H9 (cell line): ENCODE measurements around the gene DISC1. TPM values are rescaled to one million over a fixed set of nuclear protein-coding genes. Genes with fewer than 3 reads are reported as not detected.

Source experiments
- DNase-seq: peaks from one replicate; pipeline ENCODE4 v3.0.0-alpha.2; 2017
- H2AFZ ChIP-seq: one replicate; pipeline ENCODE4 v1.6.1; 2013; ENCODE audit warnings: mild to moderate bottlenecking, low read length, control low read depth, moderate library complexity
- H2AK5ac ChIP-seq: 2 replicates; pipeline ENCODE4 v1.6.1; 2013; ENCODE audit warnings: low read length, control low read depth, mixed read lengths; ENCODE audit not compliant: insufficient read length
- H2BK120ac ChIP-seq: one replicate; pipeline ENCODE4 v1.6.1; 2013; ENCODE audit warnings: low read depth, mild to moderate bottlenecking, low read length, control low read depth, inconsistent platforms; ENCODE audit not compliant: poor library complexity, severe bottlenecking
- H2BK12ac ChIP-seq: 2 replicates; pipeline ENCODE4 v1.6.1; 2013; ENCODE audit warnings: low read length, control low read depth, mixed read lengths, low read depth; ENCODE audit not compliant: insufficient read length
- H2BK15ac ChIP-seq: 2 replicates; pipeline ENCODE4 v1.6.1; 2013; ENCODE audit warnings: low read depth, low read length, control low read depth
- H2BK20ac ChIP-seq: one replicate; pipeline ENCODE4 v1.6.1; 2013; ENCODE audit warnings: low read depth, mild to moderate bottlenecking, low read length, control low read depth, inconsistent platforms; ENCODE audit not compliant: poor library complexity, severe bottlenecking
- H2BK5ac ChIP-seq: 2 replicates; pipeline ENCODE4 v1.6.1; 2013; ENCODE audit warnings: low read length, control low read depth, mixed read lengths; ENCODE audit not compliant: insufficient read length
- H3K14ac ChIP-seq: 2 replicates; pipeline ENCODE4 v1.6.1; 2013; ENCODE audit warnings: low read length, control low read depth; ENCODE audit not compliant: insufficient read depth
- H3K18ac ChIP-seq: 2 replicates; pipeline ENCODE4 v1.6.1; 2013; ENCODE audit warnings: low read depth, mild to moderate bottlenecking, mixed read lengths, low read length, control low read depth; ENCODE audit not compliant: insufficient read length
- H3K23ac ChIP-seq: 2 replicates; pipeline ENCODE4 v1.6.1; 2013; ENCODE audit warnings: low read length, control low read depth, mixed read lengths, low read depth; ENCODE audit not compliant: insufficient read length
- H3K23me2 ChIP-seq: 2 replicates; pipeline ENCODE4 v1.6.1; 2013; ENCODE audit warnings: low read depth, mild to moderate bottlenecking, mixed read lengths, low read length, control low read depth; ENCODE audit not compliant: insufficient read length, poor library complexity, severe bottlenecking
- H3K27ac ChIP-seq: 2 replicates; pipeline ENCODE4 v1.5.1; 2013; ENCODE audit warnings: low read length, control low read depth, mixed read lengths, low read depth; ENCODE audit not compliant: insufficient read length
- H3K27me3 ChIP-seq: 2 replicates; pipeline ENCODE4 v1.6.1; 2013; ENCODE audit warnings: low read length, control low read depth, inconsistent platforms; ENCODE audit not compliant: insufficient read depth
- H3K4ac ChIP-seq: 2 replicates; pipeline ENCODE4 v1.6.1; 2013; ENCODE audit warnings: low read depth, mild to moderate bottlenecking, control low read depth, inconsistent platforms, low read length, moderate library complexity
- H3K4me1 ChIP-seq: 2 replicates; pipeline ENCODE4 v1.6.1; 2013; ENCODE audit warnings: low read length, control low read depth, inconsistent platforms; ENCODE audit not compliant: insufficient read depth
- H3K4me2 ChIP-seq: 2 replicates; pipeline ENCODE4 v1.6.1; 2013; ENCODE audit warnings: low read length, control low read depth, mixed read lengths; ENCODE audit not compliant: insufficient read length, insufficient read depth
- H3K56ac ChIP-seq: 2 replicates; pipeline ENCODE4 v1.6.1; 2013; ENCODE audit warnings: low read depth, mild to moderate bottlenecking, mixed read lengths, low read length, control low read depth; ENCODE audit not compliant: insufficient read length
- H3K79me1 ChIP-seq: 2 replicates; pipeline ENCODE4 v1.6.1; 2013; ENCODE audit warnings: low read depth, mild to moderate bottlenecking, moderate library complexity, low read length, control low read depth, inconsistent platforms; ENCODE audit not compliant: insufficient read depth, poor library complexity, severe bottlenecking
- H3K79me2 ChIP-seq: 2 replicates; pipeline ENCODE4 v1.6.1; 2013; ENCODE audit warnings: low read length, control low read depth, inconsistent platforms; ENCODE audit not compliant: insufficient read depth
- H3K9ac ChIP-seq: 2 replicates; pipeline ENCODE4 v1.6.1; 2013; ENCODE audit warnings: low read length, control low read depth, mixed read lengths; ENCODE audit not compliant: insufficient read length; ENCODE audit errors: extremely low read depth
- H3K9me3 ChIP-seq: one replicate; pipeline ENCODE4 v1.6.1; 2013; ENCODE audit warnings: low read depth, low read length, inconsistent platforms; ENCODE audit not compliant: control insufficient read depth
- H3T11ph ChIP-seq: one replicate; pipeline ENCODE4 v1.6.1; 2013; ENCODE audit warnings: mild to moderate bottlenecking, low read length, control low read depth, inconsistent platforms
- H4K20me1 ChIP-seq: one replicate; pipeline ENCODE4 v1.6.1; 2013; ENCODE audit not compliant: control insufficient read depth, insufficient read length, insufficient read depth
- H4K5ac ChIP-seq: 2 replicates; pipeline ENCODE4 v1.6.1; 2013; ENCODE audit warnings: low read depth, mild to moderate bottlenecking, mixed read lengths, low read length, control low read depth; ENCODE audit not compliant: insufficient read length
- H4K8ac ChIP-seq: replicated peaks from 2 replicates; pipeline ENCODE4 v1.6.1; 2013; ENCODE audit warnings: low read length, control low read depth, mixed read lengths, low read depth; ENCODE audit not compliant: insufficient read length
- H4K91ac ChIP-seq: 2 replicates; pipeline ENCODE4 v1.6.1; 2013; ENCODE audit warnings: low read depth, mild to moderate bottlenecking, moderate library complexity, mixed read lengths, low read length, control low read depth; ENCODE audit not compliant: insufficient read length
- H3K27ac Mint-ChIP-seq, 3 experiments: 2 replicates in 2 of 3; 3 replicates in 1 of 3; pipeline ENCODE4 v1.8.0; 2020 to 2021; ENCODE audit warnings: mixed read lengths in 3 of 3, mild to moderate bottlenecking in 1 of 3, moderate library complexity in 1 of 3
- H3K27me3 Mint-ChIP-seq: 2 replicates; pipeline ENCODE4 v1.8.0; 2021; ENCODE audit warnings: low read depth, mild to moderate bottlenecking, moderate library complexity, mixed read lengths
- H3K36me3 Mint-ChIP-seq, 3 experiments: 2 replicates in 2 of 3; 3 replicates in 1 of 3; pipeline ENCODE4 v1.8.0; 2020 to 2021; ENCODE audit warnings: low read depth in 3 of 3, mixed read lengths in 3 of 3; ENCODE audit not compliant: insufficient read depth in 1 of 3
- H3K4me1 Mint-ChIP-seq, 2 experiments: 2 replicates each; pipeline ENCODE4 v1.8.0; 2020; ENCODE audit warnings: mixed read lengths in 2 of 2
- H3K4me3 Mint-ChIP-seq, 2 experiments: 2 replicates in 1 of 2; 3 replicates in 1 of 2; pipeline ENCODE4 v1.8.0; 2020 to 2021; ENCODE audit warnings: mild to moderate bottlenecking in 2 of 2, mixed read lengths in 2 of 2, moderate library complexity in 1 of 2
- H3K9me3 Mint-ChIP-seq, 2 experiments: 2 replicates in 1 of 2; 3 replicates in 1 of 2; pipeline ENCODE4 v1.8.0; 2020; ENCODE audit warnings: mild to moderate bottlenecking in 2 of 2, mixed read lengths in 2 of 2, moderate library complexity in 1 of 2
- WGBS: extraction: QIAGEN DNeasy Blood & Tissue Kit; methylation state at CpG from one replicate; pipeline ENCODE4 v1.1.7; 2013; ENCODE audit warnings: missing lambda C conversion rate, low lambda C conversion rate, mixed read lengths; ENCODE audit not compliant: insufficient read length; ENCODE audit errors: extremely low coverage; 5-methylcytosine and 5-hydroxymethylcytosine counted together
- total RNA-seq: library from RNA; stranded (reverse); gene quantifications from 2 replicates; pipeline ENCODE4 v1.2.1, GENCODE V29; 2021
- TF ChIP-seq, protein P1 (sequence below): fragments of 200-600 bp; sonication (generic); conservative IDR thresholded peaks from 3 replicates; pipeline ENCODE4 v1.8.0; 2021; ENCODE audit warnings: antibody characterized with exemption, mild to moderate bottlenecking

DISC1 gene
- total RNA-seq, 1 experiment from 2014 or later = 2.5 TPM

DNA sequence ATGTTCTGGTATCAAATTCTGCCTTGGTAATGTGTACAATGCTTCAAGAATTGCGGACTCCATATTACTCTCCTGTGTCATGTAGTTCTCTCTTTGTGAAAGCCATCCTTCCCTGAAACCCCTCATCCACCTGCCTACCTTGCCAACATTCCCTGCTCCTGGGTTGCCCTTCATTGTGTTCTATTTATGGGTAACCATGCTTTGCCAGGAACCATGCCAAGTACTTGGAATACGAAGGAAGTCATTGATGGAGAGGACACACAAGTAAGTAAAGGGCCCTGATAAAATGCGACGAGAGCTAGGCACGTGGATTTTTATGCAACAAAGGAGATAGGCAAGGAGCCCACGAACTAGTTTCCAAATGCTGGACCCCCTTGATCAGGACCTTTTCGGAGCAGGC is 300.8 kb downstream of the DISC1 start:
- H3K4me1 Mint-ChIP-seq = peaks cover 16 to 24% of the 10 kb centered on the region in 2 experiments
- no peaks in the 10 kb centered on the region; the same call in 1 of the 2 replicates for H3K4me1 ChIP-seq

More for the DNA sequence above, 300.8 kb downstream of the DISC1 start:
- TF ChIP-seq, protein P1, sequence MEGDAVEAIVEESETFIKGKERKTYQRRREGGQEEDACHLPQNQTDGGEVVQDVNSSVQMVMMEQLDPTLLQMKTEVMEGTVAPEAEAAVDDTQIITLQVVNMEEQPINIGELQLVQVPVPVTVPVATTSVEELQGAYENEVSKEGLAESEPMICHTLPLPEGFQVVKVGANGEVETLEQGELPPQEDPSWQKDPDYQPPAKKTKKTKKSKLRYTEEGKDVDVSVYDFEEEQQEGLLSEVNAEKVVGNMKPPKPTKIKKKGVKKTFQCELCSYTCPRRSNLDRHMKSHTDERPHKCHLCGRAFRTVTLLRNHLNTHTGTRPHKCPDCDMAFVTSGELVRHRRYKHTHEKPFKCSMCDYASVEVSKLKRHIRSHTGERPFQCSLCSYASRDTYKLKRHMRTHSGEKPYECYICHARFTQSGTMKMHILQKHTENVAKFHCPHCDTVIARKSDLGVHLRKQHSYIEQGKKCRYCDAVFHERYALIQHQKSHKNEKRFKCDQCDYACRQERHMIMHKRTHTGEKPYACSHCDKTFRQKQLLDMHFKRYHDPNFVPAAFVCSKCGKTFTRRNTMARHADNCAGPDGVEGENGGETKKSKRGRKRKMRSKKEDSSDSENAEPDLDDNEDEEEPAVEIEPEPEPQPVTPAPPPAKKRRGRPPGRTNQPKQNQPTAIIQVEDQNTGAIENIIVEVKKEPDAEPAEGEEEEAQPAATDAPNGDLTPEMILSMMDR = no peak
- H4K20me1 ChIP-seq = no peaks in the 10 kb centered on the region
- H3K9ac ChIP-seq = no peak overlapping the region
- H3K27me3 ChIP-seq = no peaks in the 10 kb centered on the region
- no peak overlapping the region for H3K56ac ChIP-seq
- Mint-ChIP-seq H3K36me3 (peaks cover 0 to 8% (median 4%) of the 10 kb centered on the region in 3 experiments; a peak in 3 of 7 replicates), H3K9me3 (peaks cover 4 to 6% of the 10 kb centered on the region in 2 experiments; a peak in 4 of 5 replicates), H3K4me3 (no peak overlapping the region), H3K27ac (no peak overlapping the region; a peak in 1 of 7 replicates), H3K27me3 (peaks cover 24% of the 10 kb centered on the region)
- H3K27ac ChIP-seq = no peak overlapping the region
- WGBS = no CpG with 5 or more reads among the region's 7 CpGs
- no peak overlapping the region for H3K14ac ChIP-seq
- no peak overlapping the region for H2BK20ac ChIP-seq
- H2BK12ac ChIP-seq = no peak overlapping the region
- H2BK15ac ChIP-seq = no peak overlapping the region
- H3K4me2 ChIP-seq = no peak overlapping the region
- no peak overlapping the region for H4K91ac ChIP-seq
- no peak overlapping the region for H3K23ac ChIP-seq
- DNase-seq = no peak
- H3T11ph ChIP-seq = no peak overlapping the region
- no peak overlapping the region for H3K18ac ChIP-seq
- H3K9me3 ChIP-seq = no peaks in the 10 kb centered on the region
- H2AFZ ChIP-seq = no peak overlapping the region
- no peaks in the 10 kb centered on the region for H3K79me2 ChIP-seq
- H4K8ac ChIP-seq = no peak overlapping the region
- no peak overlapping the region for H4K5ac ChIP-seq
- no peaks in the 10 kb centered on the region for H3K79me1 ChIP-seq
- H3K4ac ChIP-seq = no peak overlapping the region
- no peak overlapping the region for H2BK5ac ChIP-seq
- no peak overlapping the region for H2BK120ac ChIP-seq
- no peak overlapping the region for H2AK5ac ChIP-seq
- no peaks in the 10 kb centered on the region for H3K23me2 ChIP-seq
